Islet of Langerhans (tissue), 1 donor: ENCODE measurements around the gene MAPK8IP2.
"Not testable (repeated sequence)": the region's sequence is repeated elsewhere in the genome, so short reads cannot be mapped to it uniquely, and the experiment has no call there.

Experiments used
- FAIRE-seq: peaks from one replicate; lab custom pipeline; 2011; peaks lifted over from hg19 to GRCh38; lab: Jason Lieb, UNC

The MAPK8IP2 gene

GRCh38 chr22:50613291-50613981 lies 12.8 kb downstream of the MAPK8IP2 start:
- FAIRE-seq = no peak

- not testable (repeated sequence) for FAIRE-seq
Measured at GRCh38 chr22:50614296-50614695, 13.7 kb downstream of the MAPK8IP2 start.

GRCh38 chr22:50620593-50621355 lies 20.2 kb downstream of the MAPK8IP2 start:
- FAIRE-seq = no peak

GRCh38 chr22:50621356-50621880 lies 20.8 kb downstream of the MAPK8IP2 start:
- FAIRE-seq = no peak

GRCh38 chr22:50621948-50622722 lies 21.5 kb downstream of the MAPK8IP2 start:
- FAIRE-seq = peak; percentile 49

GRCh38 chr22:50622723-50623327 lies 22.2 kb downstream of the MAPK8IP2 start:
- no peak for FAIRE-seq

GRCh38 chr22:50624347-50625130 lies 23.9 kb downstream of the MAPK8IP2 start:
- FAIRE-seq = no peak

- FAIRE-seq = no peak
Measured at GRCh38 chr22:50625131-50625567, 24.6 kb downstream of the MAPK8IP2 start.

GRCh38 chr22:50625568-50626313 lies 25.1 kb downstream of the MAPK8IP2 start:
- FAIRE-seq = no peak

- no peak for FAIRE-seq
Measured at GRCh38 chr22:50626314-50626849, 25.8 kb downstream of the MAPK8IP2 start.

- no peak for FAIRE-seq
Measured at GRCh38 chr22:50626850-50627641, 26.5 kb downstream of the MAPK8IP2 start.

GRCh38 chr22:50627642-50628542 lies 27.3 kb downstream of the MAPK8IP2 start, which contains the start of gene ARSA:
ARSA (minus strand) TSS chr22:50628152; CDS start chr22:50627779, 373 bp downstream.
- no peak for FAIRE-seq

- no peak for FAIRE-seq
Measured at GRCh38 chr22:50628543-50629134, 28.0 kb downstream of the MAPK8IP2 start.

GRCh38 chr22:50630376-50630775 lies 29.8 kb downstream of the MAPK8IP2 start:
- no peak for FAIRE-seq

GRCh38 chr22:50633086-50633485 lies 32.5 kb downstream of the MAPK8IP2 start:
- FAIRE-seq = no peak

- FAIRE-seq = no peak
Measured at GRCh38 chr22:50633771-50634170, 33.2 kb downstream of the MAPK8IP2 start.

GRCh38 chr22:50635591-50635990 lies 35.0 kb downstream of the MAPK8IP2 start:
- no peak for FAIRE-seq

GRCh38 chr22:50640296-50640695 lies 39.7 kb downstream of the MAPK8IP2 start:
- not testable (repeated sequence) for FAIRE-seq
